HG03432 (cell line): ENCODE data around the gene SCN9A.
A peak's percentile ranks its signal among the peaks of the same experiment; 100 is the strongest.
"Not testable (repeated sequence)": the region's sequence is repeated elsewhere in the genome, so short reads cannot be mapped to it uniquely, and the experiment has no call there.

ENCODE experiments used
- ATAC-seq: cut with Tn5 transposase; IDR thresholded peaks from one replicate; pipeline ENCODE4 v1.9.1; 2021; ENCODE audit warnings: mild to moderate bottlenecking, moderate library complexity; ENCODE audit not compliant: unreplicated experiment

SCN9A gene

GRCh38 chr2:166375736-166376487 is at the start of gene SCN9A:
TSS of gene SCN9A (minus strand) at chr2:166375944. CDS start at chr2:166311756, 64,188 bp downstream.
- peak; percentile 75 for ATAC-seq

- no peak for ATAC-seq
Observed at GRCh38 chr2:166424841-166425240, 49.1 kb upstream of the SCN9A start.

- no peak for ATAC-seq
Observed at GRCh38 chr2:166419616-166419934, 43.8 kb upstream of the SCN9A start.

- no peak for ATAC-seq
Observed at GRCh38 chr2:166418853-166419615, 43.3 kb upstream of the SCN9A start.

- peak; percentile 73 for ATAC-seq
Observed at GRCh38 chr2:166417669-166418068, 41.9 kb upstream of the SCN9A start.

GRCh38 chr2:166413255-166413654 is 37.5 kb upstream of the SCN9A start:
- ATAC-seq, result no peak

GRCh38 chr2:166411473-166412230 is 35.9 kb upstream of the SCN9A start:
- no peak for ATAC-seq

- no peak for ATAC-seq
Observed at GRCh38 chr2:166410828-166411472, 35.2 kb upstream of the SCN9A start.

- ATAC-seq, result not testable (repeated sequence)
Observed at GRCh38 chr2:166407746-166408145, 32.0 kb upstream of the SCN9A start.

GRCh38 chr2:166406374-166406773 is 30.6 kb upstream of the SCN9A start:
- ATAC-seq, result no peak

- no peak for ATAC-seq
Observed at GRCh38 chr2:166405569-166405926, 29.8 kb upstream of the SCN9A start.

GRCh38 chr2:166404831-166405568 is 29.3 kb upstream of the SCN9A start:
- ATAC-seq, result no peak

- no peak for ATAC-seq
Observed at GRCh38 chr2:166394245-166394644, 18.5 kb upstream of the SCN9A start.

GRCh38 chr2:166393008-166393407 is 17.3 kb upstream of the SCN9A start:
- no peak for ATAC-seq

- no peak for ATAC-seq
Observed at GRCh38 chr2:166388481-166389070, 12.8 kb upstream of the SCN9A start.

GRCh38 chr2:166385313-166385712 is 9.6 kb upstream of the SCN9A start:
- ATAC-seq, result no peak

GRCh38 chr2:166384774-166385173 is 9.0 kb upstream of the SCN9A start:
- ATAC-seq, result peak; percentile 52

GRCh38 chr2:166382448-166382847 is 6.7 kb upstream of the SCN9A start:
- ATAC-seq, result no peak

GRCh38 chr2:166380615-166381014 is 4.9 kb upstream of the SCN9A start:
- no peak for ATAC-seq

- no peak for ATAC-seq
Observed at GRCh38 chr2:166376873-166377272, 1.1 kb upstream of the SCN9A start.
